Endothelial cell (in vitro differentiated cells): ENCODE measurements around the gene ATP2B1. TPM values are rescaled to one million over a fixed set of nuclear protein-coding genes. Genes with fewer than 3 reads are reported as not detected.

Experiments
- DNase-seq: peaks from one replicate; pipeline ENCODE4 v3.0.0; 2021; ENCODE audit warnings: low spot score
- H3K27ac Mint-ChIP-seq: one replicate; pipeline ENCODE4 v1.8.0; 2021; ENCODE audit warnings: mixed read lengths, inconsistent platforms; ENCODE audit not compliant: unreplicated experiment
- H3K27me3 Mint-ChIP-seq: one replicate; pipeline ENCODE4 v1.8.0; 2021; ENCODE audit warnings: mild to moderate bottlenecking, moderate library complexity, mixed read lengths, inconsistent platforms; ENCODE audit not compliant: unreplicated experiment
- H3K36me3 Mint-ChIP-seq: one replicate; pipeline ENCODE4 v1.8.0; 2021; ENCODE audit warnings: mild to moderate bottlenecking, low read depth, mixed read lengths, inconsistent platforms; ENCODE audit not compliant: unreplicated experiment
- H3K4me1 Mint-ChIP-seq: one replicate; pipeline ENCODE4 v1.8.0; 2021; ENCODE audit warnings: mild to moderate bottlenecking, mixed read lengths, inconsistent platforms; ENCODE audit not compliant: unreplicated experiment
- H3K4me3 Mint-ChIP-seq: one replicate; pipeline ENCODE4 v1.8.0; 2021; ENCODE audit warnings: mild to moderate bottlenecking, mixed read lengths, inconsistent platforms; ENCODE audit not compliant: unreplicated experiment
- H3K9me3 Mint-ChIP-seq: one replicate; pipeline ENCODE4 v1.8.0; 2021; ENCODE audit warnings: mixed read lengths, inconsistent platforms; ENCODE audit not compliant: unreplicated experiment
- total RNA-seq: library from RNA; stranded (reverse); fragmentation: NEBNext Ultra II Directional; extraction: Animal tissue kit (Norgen Biotek cat#: 25700); gene quantifications from one replicate; pipeline ENCODE4 v1.2.1, GENCODE V29; 2021; ENCODE audit not compliant: unreplicated experiment
- TF ChIP-seq, protein P1 (sequence below): fragments of 200-600 bp; sonication (generic); IDR thresholded peaks from one replicate; pipeline ENCODE4 v1.5.0; 2021; ENCODE audit warnings: antibody characterized with exemption; ENCODE audit not compliant: unreplicated experiment

Gene ATP2B1
- total RNA-seq, 1 donor from 2014 or later = 33.0 TPM

DNA sequence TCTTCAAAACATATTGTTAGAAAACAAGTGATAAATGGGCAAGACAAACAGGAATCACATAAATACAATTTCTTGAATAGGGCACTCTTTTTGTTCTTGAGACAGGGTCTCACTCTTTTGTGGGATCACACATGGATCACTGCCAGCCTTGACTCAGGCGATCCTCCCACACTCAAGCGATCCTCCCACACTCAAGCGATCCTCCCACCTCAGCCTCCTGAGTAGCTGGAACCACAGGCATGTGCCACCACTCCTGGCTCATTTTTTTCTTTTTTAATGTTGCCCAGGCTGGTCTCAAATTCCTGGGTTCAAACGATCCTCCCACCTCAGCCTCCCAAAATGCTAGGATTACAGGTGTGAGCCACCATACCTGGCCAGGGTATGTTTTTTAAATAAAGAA, 57.4 kb downstream of the ATP2B1 start:
- TF ChIP-seq, protein P1, sequence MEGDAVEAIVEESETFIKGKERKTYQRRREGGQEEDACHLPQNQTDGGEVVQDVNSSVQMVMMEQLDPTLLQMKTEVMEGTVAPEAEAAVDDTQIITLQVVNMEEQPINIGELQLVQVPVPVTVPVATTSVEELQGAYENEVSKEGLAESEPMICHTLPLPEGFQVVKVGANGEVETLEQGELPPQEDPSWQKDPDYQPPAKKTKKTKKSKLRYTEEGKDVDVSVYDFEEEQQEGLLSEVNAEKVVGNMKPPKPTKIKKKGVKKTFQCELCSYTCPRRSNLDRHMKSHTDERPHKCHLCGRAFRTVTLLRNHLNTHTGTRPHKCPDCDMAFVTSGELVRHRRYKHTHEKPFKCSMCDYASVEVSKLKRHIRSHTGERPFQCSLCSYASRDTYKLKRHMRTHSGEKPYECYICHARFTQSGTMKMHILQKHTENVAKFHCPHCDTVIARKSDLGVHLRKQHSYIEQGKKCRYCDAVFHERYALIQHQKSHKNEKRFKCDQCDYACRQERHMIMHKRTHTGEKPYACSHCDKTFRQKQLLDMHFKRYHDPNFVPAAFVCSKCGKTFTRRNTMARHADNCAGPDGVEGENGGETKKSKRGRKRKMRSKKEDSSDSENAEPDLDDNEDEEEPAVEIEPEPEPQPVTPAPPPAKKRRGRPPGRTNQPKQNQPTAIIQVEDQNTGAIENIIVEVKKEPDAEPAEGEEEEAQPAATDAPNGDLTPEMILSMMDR = no peak
- Mint-ChIP-seq H3K27ac (no peak overlapping the region), H3K4me3 (no peak overlapping the region), H3K9me3 (no peaks in the 10 kb centered on the region), H3K4me1 (no peaks in the 10 kb centered on the region), H3K27me3 (peaks cover 2% of the 10 kb centered on the region), H3K36me3 (no peaks in the 10 kb centered on the region)
- DNase-seq = no peak

DNA sequence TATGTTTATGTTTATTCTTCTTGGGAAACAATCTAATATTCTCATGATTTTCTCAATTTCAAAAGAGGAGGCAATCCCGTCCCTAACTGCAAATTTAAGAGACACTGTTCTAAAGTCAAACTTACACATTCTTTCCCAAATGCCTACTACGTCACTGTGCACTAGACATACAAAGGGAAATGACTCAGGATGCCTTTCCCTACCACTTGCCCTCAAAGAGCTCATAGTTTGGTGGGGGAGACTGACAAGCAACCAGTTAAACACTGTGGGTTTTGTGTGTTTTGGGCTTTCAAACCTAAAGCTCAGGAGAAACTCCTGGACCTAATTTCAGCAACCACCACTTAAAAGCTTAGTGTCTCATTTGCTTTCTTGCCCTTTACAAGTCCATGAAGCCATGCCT, 58.4 kb downstream of the ATP2B1 start:
- Mint-ChIP-seq H3K4me3 (no peak overlapping the region), H3K4me1 (no peaks in the 10 kb centered on the region), H3K36me3 (no peaks in the 10 kb centered on the region), H3K27ac (no peak overlapping the region), H3K9me3 (no peaks in the 10 kb centered on the region), H3K27me3 (peaks cover 2% of the 10 kb centered on the region)
- TF ChIP-seq, protein P1 = no peak
- DNase-seq = no peak

DNA sequence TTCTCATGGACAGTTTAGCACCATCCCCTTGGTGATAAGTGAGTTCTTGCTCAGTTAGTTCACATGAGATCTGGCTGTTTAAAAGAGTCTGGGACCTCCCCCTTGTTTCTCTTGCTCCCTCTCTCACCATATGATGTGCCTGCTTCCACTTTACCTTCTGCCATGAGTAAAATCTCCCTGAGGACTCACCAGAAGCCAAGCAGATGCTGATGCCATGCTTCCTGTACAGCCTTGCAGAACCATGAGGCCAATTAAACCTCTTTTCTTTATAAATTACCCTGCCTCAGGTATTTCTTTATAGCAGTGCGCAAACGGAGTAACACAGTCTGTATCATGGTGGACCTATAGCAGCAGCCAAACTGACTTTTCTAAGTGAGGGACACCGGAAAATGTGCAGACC, 58.8 kb downstream of the ATP2B1 start:
- TF ChIP-seq, protein P1 = no peak
- DNase-seq = no peak
- Mint-ChIP-seq H3K27me3 (peaks cover 2% of the 10 kb centered on the region), H3K4me3 (peak overlapping the region; percentile 12), H3K27ac (no peak overlapping the region), H3K4me1 (no peaks in the 10 kb centered on the region), H3K9me3 (no peaks in the 10 kb centered on the region), H3K36me3 (no peaks in the 10 kb centered on the region)

DNA sequence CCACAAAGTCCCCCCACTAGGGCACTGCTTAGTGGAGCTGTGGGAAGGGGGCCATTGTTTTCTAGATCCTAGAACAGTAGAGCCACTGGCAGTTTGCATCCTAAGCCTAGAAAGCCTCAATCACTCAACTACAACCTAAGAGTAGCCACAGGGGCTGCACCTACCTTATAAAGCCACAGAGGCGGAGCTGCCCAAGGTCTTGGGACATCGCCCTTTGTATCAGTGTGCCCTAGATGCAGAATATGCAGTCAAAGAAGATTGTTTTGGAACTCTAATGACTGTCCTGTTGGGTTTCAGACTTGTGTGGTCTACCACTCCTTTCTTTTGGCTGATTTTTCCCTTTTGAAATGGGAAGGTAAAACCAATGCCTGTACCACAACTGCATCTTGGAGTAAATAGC, 59.5 kb downstream of the ATP2B1 start:
- no peaks in the 10 kb centered on the region for H3K9me3 Mint-ChIP-seq
- H3K36me3 Mint-ChIP-seq = no peaks in the 10 kb centered on the region
- TF ChIP-seq, protein P1 = no peak
- H3K27me3 Mint-ChIP-seq = peaks cover 2% of the 10 kb centered on the region
- no peak overlapping the region for H3K27ac Mint-ChIP-seq
- no peak for DNase-seq
- H3K4me3 Mint-ChIP-seq = no peak overlapping the region
- H3K4me1 Mint-ChIP-seq = no peaks in the 10 kb centered on the region

DNA sequence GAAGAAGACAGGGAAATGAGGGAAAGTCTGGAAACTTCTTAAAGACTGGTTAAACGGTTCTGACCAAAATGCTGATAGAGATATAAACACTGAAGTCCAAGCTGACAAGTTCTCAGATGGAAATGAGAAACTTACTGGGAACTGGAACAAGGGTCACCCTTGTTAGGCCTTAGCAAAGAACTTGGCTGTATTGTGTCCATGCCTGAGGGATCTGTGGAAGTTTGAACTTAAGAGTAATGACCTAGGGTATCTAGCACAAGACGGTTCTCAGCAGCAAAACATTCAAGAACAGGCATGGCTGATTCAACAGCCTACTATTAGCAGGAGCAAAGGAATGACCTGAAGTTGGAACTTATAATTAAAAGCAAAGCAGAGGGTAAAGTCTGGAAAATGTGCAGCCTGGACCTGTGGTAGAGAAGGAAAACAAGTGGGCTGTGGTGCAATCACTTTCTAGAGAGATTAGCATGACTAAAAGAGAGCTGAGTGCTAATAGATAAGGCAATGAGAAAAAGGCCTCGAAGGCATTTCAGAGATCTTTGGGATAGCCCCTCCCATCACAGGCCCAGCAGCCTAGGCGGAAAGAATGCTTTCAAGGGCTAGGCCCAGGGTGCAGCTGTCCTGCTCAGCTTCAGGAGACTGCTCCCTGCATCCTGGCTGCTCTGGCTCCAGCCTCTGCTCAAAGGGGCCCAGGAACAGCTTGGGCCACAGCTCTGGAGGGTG, 60.3 kb downstream of the ATP2B1 start:
- no peak for DNase-seq
- Mint-ChIP-seq H3K4me3 (no peak overlapping the region), H3K27me3 (peaks cover 2% of the 10 kb centered on the region)

More for the DNA sequence above, 60.3 kb downstream of the ATP2B1 start:
- TF ChIP-seq, protein P1 = no peak
- H3K9me3 Mint-ChIP-seq = no peaks in the 10 kb centered on the region
- H3K4me1 Mint-ChIP-seq = no peaks in the 10 kb centered on the region
- H3K36me3 Mint-ChIP-seq = no peaks in the 10 kb centered on the region
- no peak overlapping the region for H3K27ac Mint-ChIP-seq
